PC-3 (cell line): ENCODE data around the gene ST6GALNAC5. TPM values are rescaled to one million over a fixed set of nuclear protein-coding genes. Genes with fewer than 3 reads are reported as not detected.

Source experiments
- ATAC-seq: fragments of 200-7000 bp; cut with Tn5 transposase; 2 replicates; pipeline ENCODE4 v1.9.1; 2020; ENCODE audit warnings: mild to moderate bottlenecking, moderate library complexity
- BruUV-seq: library from RNA; stranded (reverse); fragments of 400-500 nt; replicated peaks from 2 replicates; lab custom pipeline; 2021; lab: Mats Ljungman, UMichigan
- CTCF ChIA-PET: fragments of 300-600 bp; sonication (Branson Sonifier 250); formaldehyde crosslinking; loops from one replicate; lab custom pipeline; 2022; ENCODE audit warnings: antibody characterized with exemption; lab: Charles Lee
- POLR2A ChIA-PET: fragments of 300-600 bp; sonication (Branson Sonifier 250); formaldehyde crosslinking; loops from one replicate; lab custom pipeline; 2022; ENCODE audit warnings: antibody characterized with exemption; ENCODE audit not compliant: unreplicated experiment; lab: Charles Lee
- DNase-seq: peaks from one replicate; pipeline ENCODE4 v3.0.0-alpha.2; 2015
- H2AFZ ChIP-seq: fragments of 300-600 bp; sonication (generic); 2 replicates; pipeline ENCODE4 v1.6.0; 2016; ENCODE audit warnings: antibody characterized with exemption, low read length
- H3F3A ChIP-seq: fragments of 300-600 bp; sonication (generic); one replicate; pipeline ENCODE4 v1.6.0; 2017; ENCODE audit warnings: antibody characterized with exemption, low read length, control low read depth, mild to moderate bottlenecking; ENCODE audit not compliant: unreplicated experiment
- H3K27ac ChIP-seq: fragments of 300-600 bp; sonication (generic); 2 replicates; pipeline ENCODE4 v1.5.1; 2016; ENCODE audit warnings: mild to moderate bottlenecking, low read length
- H3K27me3 ChIP-seq: fragments of 300-600 bp; sonication (generic); 2 replicates; pipeline ENCODE4 v1.6.1; 2016; ENCODE audit warnings: low read length, mixed read lengths
- H3K36me3 ChIP-seq: fragments of 300-600 bp; sonication (generic); 2 replicates; pipeline ENCODE4 v1.6.1; 2016; ENCODE audit warnings: low read depth, mixed run types, low read length, mixed read lengths
- H3K4me1 ChIP-seq: fragments of 300-600 bp; sonication (generic); 2 replicates; pipeline ENCODE4 v1.5.1; 2016; ENCODE audit warnings: low read length; ENCODE audit not compliant: insufficient read depth
- H3K4me2 ChIP-seq: fragments of 300-600 bp; sonication (generic); 2 replicates; pipeline ENCODE4 v1.6.0; 2016; ENCODE audit warnings: low read length
- H3K4me3 ChIP-seq: fragments of 300-600 bp; sonication (generic); 2 replicates; pipeline ENCODE4 v1.5.1; 2016; ENCODE audit warnings: mild to moderate bottlenecking, low read length, mixed read lengths
- H3K79me2 ChIP-seq: fragments of 300-600 bp; sonication (generic); 2 replicates; pipeline ENCODE4 v1.6.1; 2017; ENCODE audit warnings: low read length, mixed read lengths
- H3K9ac ChIP-seq: fragments of 300-600 bp; sonication (generic); 2 replicates; pipeline ENCODE4 v1.6.0; 2016; ENCODE audit warnings: mild to moderate bottlenecking, low read length
- H3K9me2 ChIP-seq: fragments of 300-600 bp; sonication (generic); replicated peaks from 2 replicates; pipeline ENCODE4 v1.6.1; 2016; ENCODE audit warnings: mixed run types, low read length, mixed read lengths
- H3K9me3 ChIP-seq: fragments of 300-600 bp; sonication (generic); 2 replicates; pipeline ENCODE4 v1.6.1; 2016; ENCODE audit warnings: low read length, mixed read lengths
- H4K20me1 ChIP-seq: fragments of 300-600 bp; sonication (generic); 2 replicates; pipeline ENCODE4 v1.6.1; 2016; ENCODE audit warnings: low read length, mixed read lengths
- CTCF ChIP-seq: fragments of 300-600 bp; sonication (generic); conservative IDR thresholded peaks from 2 replicates; pipeline ENCODE4 v1.5.1; 2017; ENCODE audit warnings: antibody characterized with exemption, low read depth, mild to moderate bottlenecking, low read length
- EZH2 ChIP-seq: fragments of 300-600 bp; sonication (generic); IDR thresholded peaks from one replicate; pipeline ENCODE4 v1.6.1; 2017; ENCODE audit warnings: antibody characterized with exemption, mild to moderate bottlenecking, low read length; ENCODE audit not compliant: unreplicated experiment
- EZH2phosphoT487 ChIP-seq: fragments of 300-600 bp; sonication (generic); IDR thresholded peaks from 2 replicates; pipeline ENCODE4 v1.6.1; 2018; ENCODE audit warnings: mild to moderate bottlenecking, antibody characterized with exemption, low read length, borderline replicate concordance
- intact Hi-C: fragments of 100-400 bp; cut with micrococcal nuclease; formaldehyde crosslinking; loops from 2 replicates; pipeline ENCODE4 v1.9.0; 2023
- total RNA-seq: library from RNA; depleted of rRNA; stranded (reverse); fragments of >200 nt; gene quantifications from 2 replicates; pipeline ENCODE4 v1.2.3, GENCODE V29; 2014

The ST6GALNAC5 gene
- total RNA-seq, 1 experiment from 2014 or later = 0.36 TPM

GRCh38 chr1:77018761-77019160, 151.5 kb downstream of the ST6GALNAC5 start:
- Histone ChIP-seq H3K9ac (no peak overlapping the region), H3K4me3 (no peak overlapping the region), H3K9me2 (no peaks in the 10 kb centered on the region), H3K27me3 (no peaks in the 10 kb centered on the region), H3K9me3 (no peaks in the 10 kb centered on the region), H3K4me2 (no peak overlapping the region), H3K4me1 (peaks cover 22% of the 10 kb centered on the region), H4K20me1 (no peaks in the 10 kb centered on the region), H2AFZ (no peak overlapping the region), H3K79me2 (no peaks in the 10 kb centered on the region), H3K36me3 (no peaks in the 10 kb centered on the region), H3K27ac (no peak overlapping the region), H3F3A (no peaks in the 10 kb centered on the region)
- ATAC-seq (no peak), DNase-seq (peak; percentile 58)
- intact Hi-C loops = no loop called here
- BruUV-seq = no TSS peak
- ChIA-PET POLR2A (no interaction called here), CTCF (interaction anchor here (1.8 kb wide), 1 partner anchor 13 kb away, joined by 5 read pairs; no protein-coding TSS in a partner anchor)
- TF ChIP-seq EZH2 = no peak
- TF ChIP-seq CTCF = no peak
- TF ChIP-seq EZH2phosphoT487 = no peak

- Histone ChIP-seq H4K20me1 (no peaks in the 10 kb centered on the region), H3F3A (no peaks in the 10 kb centered on the region), H3K79me2 (no peaks in the 10 kb centered on the region), H3K4me3 (no peak overlapping the region), H3K4me1 (peaks cover 22% of the 10 kb centered on the region), H3K27me3 (no peaks in the 10 kb centered on the region), H2AFZ (no peak overlapping the region), H3K9me2 (no peaks in the 10 kb centered on the region), H3K9ac (no peak overlapping the region), H3K36me3 (no peaks in the 10 kb centered on the region), H3K9me3 (no peaks in the 10 kb centered on the region), H3K4me2 (no peak overlapping the region), H3K27ac (no peak overlapping the region)
- ATAC-seq (no peak), DNase-seq (no peak)
- POLR2A ChIA-PET = no interaction called here
- TF ChIP-seq CTCF = no peak
- TF ChIP-seq EZH2phosphoT487 = no peak
- no peak for TF ChIP-seq EZH2
- intact Hi-C loops = no loop called here
- BruUV-seq = no TSS peak
- CTCF ChIA-PET = no interaction called here
Observed at GRCh38 chr1:77021732-77022131, 154.5 kb downstream of the ST6GALNAC5 start.

- Histone ChIP-seq H3K9me2 (no peaks in the 10 kb centered on the region), H3K27me3 (no peaks in the 10 kb centered on the region), H2AFZ (no peak overlapping the region), H3K9ac (no peak overlapping the region), H3F3A (no peaks in the 10 kb centered on the region), H3K4me1 (peaks cover 9% of the 10 kb centered on the region), H3K36me3 (no peaks in the 10 kb centered on the region), H3K27ac (no peak overlapping the region), H3K4me2 (no peak overlapping the region), H4K20me1 (no peaks in the 10 kb centered on the region), H3K9me3 (no peaks in the 10 kb centered on the region), H3K4me3 (no peak overlapping the region), H3K79me2 (no peaks in the 10 kb centered on the region)
- intact Hi-C loops = no loop called here
- TF ChIP-seq CTCF = no peak
- TF ChIP-seq EZH2phosphoT487 = no peak
- BruUV-seq = no TSS peak
- POLR2A ChIA-PET = no interaction called here
- DNase-seq (no peak), ATAC-seq (no peak)
- CTCF ChIA-PET = no interaction called here
Observed at GRCh38 chr1:77024500-77024899, 157.2 kb downstream of the ST6GALNAC5 start.
